HTERT RPE-1 (cell line): ENCODE data around the gene ATP1B4.
"Not testable (repeated sequence)": the region's sequence is repeated elsewhere in the genome, so short reads cannot be mapped to it uniquely, and the experiment has no call there.

Experiments used
- in situ Hi-C: fragments of 300-500 bp; cut with MboI; formaldehyde crosslinking; loops from 4 replicates; pipeline ENCODE4 v1.14.3; 2020; ENCODE audit warnings: low sequenced_read_pairs

Gene ATP1B4

GRCh38 chrX:120361764-120362305 is at the start of gene ATP1B4:
ATP1B4 (plus strand) TSS chrX:120362089; CDS start chrX:120362169, 80 bp downstream.
- in situ Hi-C loops: no loop called here

- in situ Hi-C loops: no loop called here
These were observed 46.1 kb upstream of the ATP1B4 start for GRCh38 chrX:120315776-120316175.

GRCh38 chrX:120316587-120317283 is 45.2 kb upstream of the ATP1B4 start:
- in situ Hi-C loops: no loop called here

GRCh38 chrX:120318411-120318810 is 43.5 kb upstream of the ATP1B4 start:
- in situ Hi-C loops: no loop called here

GRCh38 chrX:120321520-120322281 is 40.2 kb upstream of the ATP1B4 start:
- in situ Hi-C loops: no loop called here

- in situ Hi-C loops: no loop called here
These were observed 30.8 kb upstream of the ATP1B4 start for GRCh38 chrX:120331116-120331515.

GRCh38 chrX:120332394-120332793 is 29.5 kb upstream of the ATP1B4 start:
- in situ Hi-C loops: no loop called here

GRCh38 chrX:120334151-120334550 is 27.7 kb upstream of the ATP1B4 start:
- in situ Hi-C loops: no loop called here

- in situ Hi-C loops: no loop called here
These were observed 27.3 kb upstream of the ATP1B4 start for GRCh38 chrX:120334603-120335002.

- in situ Hi-C loops: no loop called here
These were observed 26.6 kb upstream of the ATP1B4 start for GRCh38 chrX:120335289-120335688.

- in situ Hi-C loops: no loop called here
These were observed 25.0 kb upstream of the ATP1B4 start for GRCh38 chrX:120336899-120337298.

GRCh38 chrX:120344566-120344965 is 17.3 kb upstream of the ATP1B4 start:
- in situ Hi-C loops: not testable (repeated sequence)

GRCh38 chrX:120350450-120351138 is 11.3 kb upstream of the ATP1B4 start:
- in situ Hi-C loops: no loop called here

- in situ Hi-C loops: no loop called here
These were observed 5.8 kb upstream of the ATP1B4 start for GRCh38 chrX:120356084-120356483.

- in situ Hi-C loops: no loop called here
These were observed 4.7 kb upstream of the ATP1B4 start for GRCh38 chrX:120357186-120357585.

GRCh38 chrX:120358737-120359456 is 3.0 kb upstream of the ATP1B4 start:
- in situ Hi-C loops: no loop called here

- in situ Hi-C loops: no loop called here
These were observed 3.4 kb downstream of the ATP1B4 start for GRCh38 chrX:120365320-120365719.

GRCh38 chrX:120365968-120366367 is 4.1 kb downstream of the ATP1B4 start:
- in situ Hi-C loops: no loop called here

GRCh38 chrX:120366794-120367193 is 4.9 kb downstream of the ATP1B4 start:
- in situ Hi-C loops: no loop called here

- in situ Hi-C loops: no loop called here
These were observed 5.7 kb downstream of the ATP1B4 start for GRCh38 chrX:120367402-120368109.
